MM.1S (cell line): ENCODE measurements around the gene NHLRC4.

Experiments
- DNase-seq: peaks from one replicate; pipeline ENCODE4 v3.0.0-alpha.2; 2015
- H2AFZ ChIP-seq: fragments of 300-600 bp; sonication (generic); 2 replicates; pipeline ENCODE4 v1.6.0; 2016; ENCODE audit warnings: antibody characterized with exemption, low read length
- H3F3A ChIP-seq: fragments of 300-600 bp; sonication (generic); 2 replicates; pipeline ENCODE4 v1.6.1; 2016; ENCODE audit warnings: mild to moderate bottlenecking, antibody characterized with exemption, low read length, moderate library complexity, mixed read lengths; ENCODE audit not compliant: insufficient read depth
- H3K27ac ChIP-seq: fragments of 300-600 bp; sonication (generic); 2 replicates; pipeline ENCODE4 v1.5.1; 2016; ENCODE audit warnings: mild to moderate bottlenecking, low read length
- H3K27me3 ChIP-seq: fragments of 300-600 bp; sonication (generic); replicated peaks from 2 replicates; pipeline ENCODE4 v1.6.0; 2016; ENCODE audit warnings: low read length; ENCODE audit not compliant: insufficient read depth
- H3K36me3 ChIP-seq: fragments of 300-600 bp; sonication (generic); replicated peaks from 2 replicates; pipeline ENCODE4 v1.6.1; 2016; ENCODE audit warnings: mild to moderate bottlenecking, low read length, mixed read lengths; ENCODE audit not compliant: insufficient read depth
- H3K4me1 ChIP-seq: fragments of 300-600 bp; sonication (generic); 2 replicates; pipeline ENCODE4 v1.6.1; 2016; ENCODE audit warnings: low read length, mixed read lengths
- H3K4me2 ChIP-seq: fragments of 300-600 bp; sonication (generic); 2 replicates; pipeline ENCODE4 v1.6.0; 2016; ENCODE audit warnings: low read depth, low read length
- H3K4me3 ChIP-seq: fragments of 300-600 bp; sonication (generic); 2 replicates; pipeline ENCODE4 v1.5.1; 2016; ENCODE audit warnings: low read length, mixed read lengths
- H3K79me2 ChIP-seq: fragments of 300-600 bp; sonication (generic); 2 replicates; pipeline ENCODE4 v1.6.1; 2016; ENCODE audit warnings: mixed run types, low read length, mixed read lengths
- H3K9ac ChIP-seq: fragments of 300-600 bp; sonication (generic); 2 replicates; pipeline ENCODE4 v1.6.1; 2016; ENCODE audit warnings: low read length, mixed read lengths
- H3K9me2 ChIP-seq: fragments of 300-600 bp; sonication (generic); replicated peaks from 2 replicates; pipeline ENCODE4 v1.6.1; 2016; ENCODE audit warnings: mild to moderate bottlenecking, low read length, mixed read lengths; ENCODE audit not compliant: insufficient read depth
- H3K9me3 ChIP-seq: fragments of 300-600 bp; sonication (generic); replicated peaks from 2 replicates; pipeline ENCODE4 v1.6.1; 2016; ENCODE audit warnings: mild to moderate bottlenecking, low read length, mixed read lengths; ENCODE audit not compliant: insufficient read depth
- H4K20me1 ChIP-seq: fragments of 300-600 bp; sonication (generic); 2 replicates; pipeline ENCODE4 v1.6.1; 2016; ENCODE audit warnings: mild to moderate bottlenecking, low read length, moderate library complexity, mixed read lengths; ENCODE audit not compliant: insufficient read depth
- CTCF ChIP-seq: fragments of 300-600 bp; sonication (generic); IDR thresholded peaks from 2 replicates; pipeline ENCODE4 v1.5.1; 2016; ENCODE audit warnings: antibody characterized with exemption, low read length, mixed read lengths
- EZH2 ChIP-seq: fragments of 300-600 bp; sonication (generic); optimal IDR thresholded peaks from 2 replicates; pipeline ENCODE3; 2017; ENCODE audit warnings: low read depth, mild to moderate bottlenecking, antibody characterized with exemption, low read length, mixed read lengths
- EZH2phosphoT487 ChIP-seq: fragments of 300-600 bp; sonication (generic); IDR thresholded peaks from 2 replicates; pipeline ENCODE4 v1.6.1; 2018; ENCODE audit warnings: antibody characterized with exemption, low read length

Gene NHLRC4

GRCh38 chr16:554297-554621 lies 12.5 kb upstream of the NHLRC4 start:
- peaks cover 33% of the 10 kb centered on the region for H3K27me3 ChIP-seq
- H3K9me3 ChIP-seq, result no peaks in the 10 kb centered on the region
- no peak overlapping the region for H3K9ac ChIP-seq
- H3K4me1 ChIP-seq, result no peaks in the 10 kb centered on the region
- H4K20me1 ChIP-seq, result no peaks in the 10 kb centered on the region
- H2AFZ ChIP-seq, result no peak overlapping the region
- no peaks in the 10 kb centered on the region for H3K9me2 ChIP-seq
- DNase-seq, result no peak
- no peak overlapping the region for H3K27ac ChIP-seq
- no peak overlapping the region for H3K4me3 ChIP-seq
- TF ChIP-seq EZH2, result no peak
- TF ChIP-seq EZH2phosphoT487, result no peak
- TF ChIP-seq CTCF, result no peak
- no peaks in the 10 kb centered on the region for H3K36me3 ChIP-seq
- no peak overlapping the region for H3K4me2 ChIP-seq
- no peaks in the 10 kb centered on the region for H3K79me2 ChIP-seq
- H3F3A ChIP-seq, result no peaks in the 10 kb centered on the region

GRCh38 chr16:554640-555365 lies 12.0 kb upstream of the NHLRC4 start:
- Histone ChIP-seq H3K27ac (no peak overlapping the region), H3K9me2 (no peaks in the 10 kb centered on the region), H3K9ac (no peak overlapping the region), H3K9me3 (no peaks in the 10 kb centered on the region), H3K4me1 (no peaks in the 10 kb centered on the region), H2AFZ (no peak overlapping the region), H4K20me1 (no peaks in the 10 kb centered on the region), H3K4me3 (no peak overlapping the region), H3F3A (no peaks in the 10 kb centered on the region), H3K36me3 (no peaks in the 10 kb centered on the region), H3K27me3 (peaks cover 38% of the 10 kb centered on the region), H3K4me2 (no peak overlapping the region), H3K79me2 (no peaks in the 10 kb centered on the region)
- DNase-seq, result no peak
- TF ChIP-seq CTCF (no peak), EZH2phosphoT487 (no peak), EZH2 (no peak)

GRCh38 chr16:555528-556473 lies 11.0 kb upstream of the NHLRC4 start:
- Histone ChIP-seq H3K27ac (no peak overlapping the region), H4K20me1 (no peaks in the 10 kb centered on the region)

More at GRCh38 chr16:555528-556473, 11.0 kb upstream of the NHLRC4 start:
- H3K9ac ChIP-seq, result no peak overlapping the region
- no peak overlapping the region for H3K4me3 ChIP-seq
- H3K9me2 ChIP-seq, result no peaks in the 10 kb centered on the region
- TF ChIP-seq CTCF, result no peak
- no peak for TF ChIP-seq EZH2phosphoT487
- no peak for TF ChIP-seq EZH2
- no peak for DNase-seq
- H3K27me3 ChIP-seq, result peaks cover 40% of the 10 kb centered on the region
- no peaks in the 10 kb centered on the region for H3K4me1 ChIP-seq
- no peaks in the 10 kb centered on the region for H3K9me3 ChIP-seq
- no peaks in the 10 kb centered on the region for H3K36me3 ChIP-seq
- no peak overlapping the region for H2AFZ ChIP-seq
- no peaks in the 10 kb centered on the region for H3K79me2 ChIP-seq
- no peaks in the 10 kb centered on the region for H3F3A ChIP-seq
- no peak overlapping the region for H3K4me2 ChIP-seq
